Measurements from ENCODE around the gene ASIC2.

GRCh38 chr17:33145941-33146340 is 147.2 kb downstream of the ASIC2 start:
- no peak for TF ChIP-seq CTCF (IDR thresholded peaks at IDR 0.05; ENCODE audit: low read length)
- TF ChIP-seq EZH2 (IDR thresholded peaks at IDR 0.05; ENCODE audit: borderline replicate concordance, low read length), result no peak

Measured in OCI-LY1 (cell line).